Suprapubic skin (tissue), 4 donors: Measurements from ENCODE around the gene ZNF680.

Source experiments
- CTCF ChIP-seq, 2 donors: fragments of 200-600 bp in 1 of 2; fragments of 450-650 bp in 1 of 2; sonication (generic) in 1 of 2; IDR thresholded peaks; one replicate each; pipeline ENCODE4 v1.5.1; 2016 to 2019; ENCODE audit warnings: antibody characterized with exemption in 2 of 2, mild to moderate bottlenecking in 1 of 2, moderate library complexity in 1 of 2
- EP300 ChIP-seq: sonication (generic); formaldehyde crosslinking; IDR thresholded peaks from one replicate; pipeline ENCODE4 v1.6.1; 2017; ENCODE audit warnings: antibody characterized with exemption
- POLR2A ChIP-seq, 2 donors: fragments of 450-650 bp; IDR thresholded peaks; one replicate each; pipeline ENCODE4 v1.6.1; 2017; ENCODE audit warnings: antibody characterized with exemption in 2 of 2, mild to moderate bottlenecking in 2 of 2, moderate library complexity in 2 of 2
- POLR2AphosphoS5 ChIP-seq, 3 donors: sonication (generic); formaldehyde crosslinking; IDR thresholded peaks; one replicate each; pipeline ENCODE4 v1.6.1; 2017; ENCODE audit warnings: antibody characterized with exemption in 3 of 3

- TF ChIP-seq CTCF (IDR thresholded peaks at IDR 0.05), result no peak
- no peak for TF ChIP-seq EP300
- no peak for TF ChIP-seq POLR2A (IDR thresholded peaks at IDR 0.05)
- no peak for TF ChIP-seq POLR2AphosphoS5 (IDR thresholded peaks at IDR 0.05)
Observed at GRCh38 chr7:64498270-64498669, 64.6 kb downstream of the ZNF680 start.
